NCI-H2196 (cell line): ENCODE data around the gene FLT4.
"Not testable (repeated sequence)": the region's sequence is repeated elsewhere in the genome, so short reads cannot be mapped to it uniquely, and the experiment has no call there.

ENCODE experiments used
- DNase-seq: peaks from one replicate; lab custom pipeline; 2025; ENCODE audit not compliant: unreplicated experiment; lab: John Stamatoyannopoulos, UW

FLT4 gene

DNA sequence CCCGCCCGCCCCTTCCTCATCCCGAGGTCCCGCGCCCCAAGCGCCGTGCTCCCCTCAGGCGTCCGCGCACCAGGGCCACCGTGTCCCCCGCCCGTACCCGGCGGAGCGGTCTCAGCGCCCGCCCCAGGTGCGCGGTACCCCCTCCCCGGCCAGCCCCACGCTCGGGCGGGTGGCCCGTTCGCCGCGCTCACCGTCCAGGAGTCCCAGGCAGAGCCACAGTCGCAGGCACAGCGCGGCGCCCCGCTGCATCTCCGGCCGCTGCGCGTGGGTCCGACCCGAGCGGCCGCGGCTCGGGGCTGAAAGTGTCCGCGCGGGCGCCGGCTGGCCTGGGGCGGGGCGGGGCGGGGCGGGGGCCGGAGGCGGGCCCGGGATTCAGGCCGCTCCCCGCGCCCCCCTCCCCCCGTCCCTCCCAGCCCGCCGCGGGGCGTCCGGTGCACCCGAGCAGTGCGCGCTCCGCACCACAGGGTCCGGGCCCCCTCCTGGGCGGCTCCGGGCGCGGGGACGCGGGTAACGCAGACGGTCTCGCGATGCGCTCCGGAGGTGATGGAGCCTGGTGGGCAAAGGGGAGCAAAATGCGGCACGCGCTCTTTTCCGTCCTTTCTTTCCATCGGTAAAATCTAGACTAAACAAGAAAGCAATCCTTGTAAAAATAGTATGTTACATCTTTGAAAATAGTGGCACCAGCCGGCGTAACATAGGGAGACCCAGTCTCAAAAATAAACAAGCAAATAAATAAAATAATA lies at the start of gene FLT4:
Gene FLT4, minus strand, starts transcription at position 304 of the 743 bp plus-strand sequence. Its CDS starts 55 bp downstream, at position 249.
- DNase-seq, result no peak

DNA sequence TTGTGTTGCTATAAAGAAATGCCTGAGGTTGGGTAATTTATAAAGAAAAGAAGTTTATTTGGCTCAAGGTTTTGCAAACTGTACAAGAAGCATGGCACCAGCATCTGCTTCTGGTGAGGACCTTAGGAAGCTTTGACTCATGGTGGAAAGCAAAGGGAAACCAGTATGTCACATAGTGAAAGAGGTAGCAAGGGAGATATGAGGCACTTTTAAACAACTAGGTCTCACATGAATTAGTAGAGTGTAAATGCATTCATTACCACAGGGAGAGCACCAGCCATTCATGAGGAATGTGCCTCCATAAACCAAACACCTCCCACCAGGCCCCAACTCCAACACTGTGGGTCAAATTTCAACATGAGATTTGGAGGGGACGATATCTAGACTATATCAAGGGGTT lies 49.6 kb upstream of the FLT4 start:
- no peak for DNase-seq

DNA sequence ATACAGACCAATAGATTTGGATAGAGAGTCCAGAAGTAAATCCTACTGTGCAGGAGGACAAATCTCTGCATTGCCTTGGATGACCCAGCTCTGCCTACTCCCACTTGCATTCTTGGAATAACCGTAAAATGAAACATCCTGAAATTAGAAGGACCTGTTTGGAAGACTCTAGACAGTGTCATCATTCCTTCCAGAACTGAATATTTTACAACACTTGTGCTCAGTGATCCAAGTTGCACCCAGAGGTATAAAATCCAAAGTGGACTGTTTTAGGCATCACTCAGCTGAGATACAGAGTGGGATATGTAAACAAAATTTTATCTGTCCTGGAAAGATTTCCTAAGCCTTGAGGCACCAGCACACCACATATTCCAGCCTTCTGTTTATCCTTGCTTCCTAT lies 46.7 kb upstream of the FLT4 start:
- DNase-seq, result no peak

DNA sequence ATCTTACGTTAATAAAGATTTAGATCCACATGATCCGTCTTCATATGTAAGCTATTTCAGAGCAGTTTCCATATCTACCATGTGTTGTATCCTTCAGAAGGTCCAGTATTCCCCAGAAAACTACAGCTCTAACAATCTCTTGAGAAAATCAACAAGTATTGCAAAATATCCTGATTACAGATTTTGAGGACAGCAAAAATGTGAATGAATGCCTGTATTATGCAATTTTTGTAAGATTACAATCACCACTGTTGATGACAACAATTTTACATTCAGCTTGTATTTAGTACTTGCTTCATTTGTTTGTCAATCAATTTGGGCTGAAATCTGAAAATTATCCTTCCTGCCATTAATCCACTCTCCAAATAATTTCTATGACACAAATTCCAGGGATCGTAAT lies 43.0 kb upstream of the FLT4 start:
- no peak for DNase-seq

DNA sequence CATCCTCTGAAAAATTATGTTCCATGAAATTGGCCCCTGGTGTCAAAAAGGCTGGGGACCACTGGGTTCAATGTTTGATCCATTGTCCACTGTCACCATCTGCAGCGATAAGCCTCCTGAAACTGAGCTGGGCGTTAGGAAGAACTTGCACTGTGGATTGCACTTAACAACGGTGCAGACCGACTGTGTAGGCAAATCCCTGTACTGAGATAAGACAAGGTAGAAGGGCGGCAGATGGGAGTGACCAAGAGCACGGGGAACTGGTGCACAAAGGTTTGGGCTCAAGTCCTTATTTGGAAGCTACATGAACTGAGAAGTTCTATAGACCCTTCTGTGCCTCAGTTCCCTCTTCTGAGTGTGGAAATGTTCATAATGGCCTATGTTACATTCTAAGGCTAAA lies 41.6 kb upstream of the FLT4 start:
- DNase-seq, result no peak

DNA sequence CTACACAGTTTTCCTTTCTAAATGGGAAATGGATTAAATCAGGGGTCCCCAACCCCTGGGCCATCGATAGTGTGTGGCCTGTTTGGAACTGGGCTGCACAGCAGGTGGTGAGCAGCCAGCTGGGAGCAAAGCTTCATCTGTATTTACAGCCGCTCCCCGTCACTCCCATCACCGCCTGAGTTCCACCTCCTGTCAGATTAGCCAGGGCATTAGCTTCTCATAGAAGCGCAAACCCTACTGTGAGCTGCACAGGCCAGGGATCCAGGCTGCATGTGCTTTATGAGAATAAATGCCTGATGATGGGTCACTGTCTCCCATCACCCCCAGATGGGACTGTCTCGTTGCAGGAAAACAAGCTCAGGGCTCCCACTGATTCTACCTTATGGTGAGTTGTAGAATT lies 41.2 kb upstream of the FLT4 start:
- DNase-seq, result no peak

DNA sequence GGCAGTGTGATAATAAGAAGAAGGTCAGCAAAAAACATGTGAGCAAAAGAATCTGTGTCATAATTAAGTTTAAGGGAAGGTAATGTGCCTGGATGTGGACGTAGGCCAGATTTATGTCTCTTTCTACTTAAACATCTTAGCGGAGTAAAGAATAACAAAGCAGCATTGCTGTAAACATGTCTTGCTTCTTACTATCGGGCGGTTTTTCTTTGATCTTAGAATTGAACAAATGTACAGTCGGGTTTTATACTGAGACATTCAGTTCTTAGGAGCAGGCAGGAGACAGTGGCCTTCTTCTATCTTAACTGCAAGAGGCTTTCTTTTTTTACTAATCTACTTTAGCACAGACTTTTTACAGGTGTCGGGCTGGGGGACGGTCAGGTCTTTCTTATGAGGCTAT lies 40.4 kb upstream of the FLT4 start:
- DNase-seq, result no peak

DNA sequence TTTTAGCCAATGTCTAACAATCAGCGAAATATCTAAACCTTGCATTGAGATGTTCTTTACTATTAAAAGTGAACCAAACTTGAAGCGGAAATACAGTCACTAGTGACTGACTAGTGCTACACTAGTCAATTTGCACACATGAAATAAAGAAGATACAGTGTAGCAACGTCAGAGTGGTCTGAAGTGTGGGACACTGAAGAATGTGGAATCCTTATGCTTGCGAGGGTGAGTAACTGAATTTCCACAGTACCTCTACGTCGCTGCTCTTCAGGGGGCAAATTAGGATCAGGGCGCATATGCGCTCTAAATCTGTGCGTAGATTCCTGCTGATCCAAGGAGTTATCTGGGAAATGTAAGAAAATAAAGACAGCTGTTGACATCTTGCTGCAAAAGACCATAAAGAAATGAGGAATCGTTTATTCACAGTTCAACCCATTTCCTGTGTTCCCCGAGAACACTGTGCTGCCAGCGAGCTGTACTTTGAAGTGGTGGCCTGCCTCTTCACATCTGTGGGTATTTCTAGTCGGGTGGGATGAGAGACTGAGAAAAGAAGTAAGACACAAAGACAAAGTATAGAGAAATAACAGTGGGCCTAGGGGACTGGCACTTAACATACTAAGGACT lies 39.8 kb upstream of the FLT4 start:
- DNase-seq, result no peak

DNA sequence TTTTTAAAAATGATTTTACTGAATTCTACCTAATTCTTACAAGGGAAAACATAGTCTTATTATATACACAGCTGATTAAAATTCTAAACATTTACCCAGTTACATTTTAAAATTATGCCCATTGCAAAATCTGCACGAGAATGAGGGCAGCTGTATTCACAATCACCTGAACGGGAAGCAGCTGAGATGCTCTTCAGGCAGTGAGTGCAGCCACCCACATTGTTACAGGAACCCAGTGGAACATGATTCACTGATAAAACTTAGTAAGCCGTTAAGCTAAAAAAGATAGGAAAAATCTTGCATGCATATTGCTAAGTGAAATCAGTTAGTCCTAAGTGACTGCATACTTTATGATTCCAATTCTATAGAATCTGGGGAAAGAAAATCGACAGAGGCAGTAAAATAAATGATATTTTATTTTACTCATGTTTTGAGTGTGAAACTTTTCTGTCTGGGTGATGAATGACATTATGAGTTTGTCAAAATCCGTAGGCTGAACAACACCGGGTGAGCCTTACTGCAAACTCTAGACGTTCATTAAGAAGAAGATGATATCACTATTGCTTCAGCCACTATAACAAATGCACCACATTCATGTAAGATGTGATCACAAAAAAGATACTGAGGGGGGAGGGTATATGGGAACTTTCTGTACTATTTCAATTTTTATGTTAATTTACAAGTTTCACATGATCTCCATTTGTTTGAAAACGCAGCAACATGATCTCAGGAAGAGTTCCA lies 39.1 kb upstream of the FLT4 start:
- DNase-seq, result no peak

DNA sequence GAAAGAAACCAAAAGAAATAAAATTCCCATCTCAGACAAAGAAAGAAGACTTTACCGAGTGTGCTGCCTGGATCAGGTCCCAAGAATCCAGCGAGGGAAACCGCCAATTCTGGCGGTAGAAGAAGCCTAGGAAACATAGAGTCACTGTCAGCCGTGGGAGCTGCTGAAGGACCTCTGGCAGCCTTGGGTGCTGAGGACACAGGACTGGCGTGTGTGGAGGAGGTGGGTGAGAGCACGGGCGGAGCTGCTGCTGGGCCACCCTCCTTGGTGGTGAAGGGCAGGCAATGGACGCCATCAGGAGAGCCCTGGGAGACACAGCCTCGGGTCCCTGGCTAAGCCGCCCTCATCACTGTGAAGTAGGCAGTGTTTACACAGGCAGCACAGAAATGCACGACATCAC lies 37.4 kb upstream of the FLT4 start:
- DNase-seq, result not testable (repeated sequence)

DNA sequence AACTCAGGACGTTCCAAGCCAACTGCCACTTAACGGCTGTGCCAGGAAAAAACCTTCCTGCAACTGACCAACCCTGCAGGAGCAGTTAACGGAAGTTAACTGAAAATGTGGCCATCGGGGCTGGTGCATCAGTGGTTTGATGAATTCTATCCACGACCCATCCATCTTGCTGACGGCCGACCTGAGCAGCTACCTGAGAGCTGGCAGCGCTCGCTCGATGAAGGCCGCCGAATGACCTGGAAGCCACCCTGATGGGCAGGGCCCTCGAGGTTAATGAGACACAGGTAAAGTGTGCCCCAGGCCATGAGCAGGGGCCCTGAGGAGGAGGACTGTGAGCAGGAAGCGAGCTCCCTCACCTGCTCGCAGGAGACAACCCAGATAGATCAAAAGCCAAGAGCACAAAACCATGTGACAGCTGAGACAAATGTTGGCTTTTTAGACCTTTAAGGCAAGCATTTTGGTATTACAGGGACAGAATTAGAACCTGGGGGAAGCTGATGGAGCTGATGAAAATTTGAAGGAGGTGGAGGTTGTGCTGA lies 35.3 kb upstream of the FLT4 start:
- DNase-seq, result no peak

DNA sequence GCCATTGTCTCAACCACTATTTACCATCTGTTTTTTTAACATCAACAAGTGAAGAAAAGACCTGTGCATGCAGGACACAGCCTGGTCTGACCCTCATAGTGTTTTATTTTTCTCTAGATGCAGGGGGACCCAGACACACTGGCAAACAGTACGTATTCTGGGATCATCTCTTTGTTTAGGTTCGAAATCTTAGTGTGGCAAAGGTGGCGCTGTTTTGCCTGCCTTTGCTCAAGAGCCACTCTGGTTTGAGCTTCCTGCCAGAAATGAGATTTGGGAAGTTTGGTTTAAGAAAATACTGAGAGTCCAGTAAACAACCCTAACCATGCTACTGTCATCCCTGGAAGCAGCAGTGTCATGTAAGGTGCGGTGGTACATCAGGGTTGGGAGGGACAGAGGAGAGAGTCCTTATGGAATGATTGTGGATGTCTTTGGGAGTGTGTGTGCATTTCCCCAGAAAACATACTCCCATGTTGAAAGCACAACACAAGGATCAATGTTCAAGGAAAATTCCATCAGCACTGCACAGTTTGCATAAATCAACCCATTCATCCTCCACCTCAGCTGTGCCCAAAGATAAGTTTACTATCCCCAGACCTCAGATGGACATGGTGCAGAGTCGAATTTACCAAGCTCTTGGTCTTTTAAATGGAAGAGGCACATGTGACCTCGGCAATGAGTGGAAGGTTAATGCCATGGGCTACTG lies 34.0 kb upstream of the FLT4 start:
- no peak for DNase-seq

DNA sequence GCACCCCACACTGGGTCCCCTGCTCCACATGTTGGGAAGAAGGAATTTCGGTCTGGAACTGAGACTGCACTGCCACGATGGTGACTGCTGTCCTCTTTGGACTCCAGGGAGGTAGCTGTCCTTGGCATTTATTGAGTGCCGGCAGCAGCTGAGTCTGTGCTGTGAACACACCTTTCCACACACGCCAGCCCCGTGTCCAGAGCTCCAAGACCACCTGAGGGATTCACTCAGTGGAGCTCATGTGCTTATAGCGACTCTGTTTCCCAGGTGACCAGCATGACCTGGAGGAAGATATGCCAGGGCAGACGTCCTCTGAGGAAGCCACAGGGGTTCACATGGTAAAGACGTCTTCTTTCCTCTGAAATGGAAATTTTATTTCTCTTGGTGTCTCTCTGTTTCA lies 33.2 kb upstream of the FLT4 start:
- no peak for DNase-seq

DNA sequence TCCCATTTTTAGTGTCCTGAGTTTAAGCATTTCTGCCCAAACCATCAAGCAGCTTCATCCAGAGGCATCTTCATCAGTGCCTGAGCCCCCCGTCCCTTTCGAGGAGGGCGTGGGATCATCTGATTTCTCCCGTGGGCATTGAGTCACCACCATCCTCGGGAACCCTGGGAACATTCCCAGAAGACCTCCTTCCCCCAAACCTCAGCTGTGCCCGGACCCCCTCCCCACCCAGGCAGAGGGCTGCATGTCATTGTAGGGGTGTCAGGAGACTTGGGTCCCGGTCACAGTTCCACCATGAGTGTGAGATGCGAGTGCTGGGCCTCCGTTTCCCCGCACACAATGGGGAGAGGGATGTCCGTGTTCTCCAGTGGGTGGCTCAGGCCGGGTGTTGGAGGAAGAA lies 32.6 kb upstream of the FLT4 start:
- DNase-seq, result not testable (repeated sequence)

DNA sequence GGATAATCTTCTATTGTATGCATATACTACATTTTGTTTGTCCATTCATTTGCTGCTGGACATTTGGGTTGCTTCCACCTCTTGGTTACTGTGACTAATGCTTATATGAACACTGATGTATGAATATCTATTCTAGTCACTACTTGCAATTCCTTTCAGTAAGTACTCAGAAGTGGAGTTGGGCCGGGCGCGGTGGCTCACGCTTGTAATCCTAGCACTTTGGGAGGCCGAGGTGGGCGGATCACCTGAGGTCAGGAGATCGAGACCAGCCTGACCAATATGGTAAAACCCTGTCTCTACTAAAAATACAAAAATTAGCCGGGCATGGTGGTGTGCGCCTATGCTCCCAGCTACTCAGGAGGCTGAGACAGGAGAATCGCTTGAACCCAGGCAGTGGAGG lies 28.9 kb upstream of the FLT4 start:
- not testable (repeated sequence) for DNase-seq

DNA sequence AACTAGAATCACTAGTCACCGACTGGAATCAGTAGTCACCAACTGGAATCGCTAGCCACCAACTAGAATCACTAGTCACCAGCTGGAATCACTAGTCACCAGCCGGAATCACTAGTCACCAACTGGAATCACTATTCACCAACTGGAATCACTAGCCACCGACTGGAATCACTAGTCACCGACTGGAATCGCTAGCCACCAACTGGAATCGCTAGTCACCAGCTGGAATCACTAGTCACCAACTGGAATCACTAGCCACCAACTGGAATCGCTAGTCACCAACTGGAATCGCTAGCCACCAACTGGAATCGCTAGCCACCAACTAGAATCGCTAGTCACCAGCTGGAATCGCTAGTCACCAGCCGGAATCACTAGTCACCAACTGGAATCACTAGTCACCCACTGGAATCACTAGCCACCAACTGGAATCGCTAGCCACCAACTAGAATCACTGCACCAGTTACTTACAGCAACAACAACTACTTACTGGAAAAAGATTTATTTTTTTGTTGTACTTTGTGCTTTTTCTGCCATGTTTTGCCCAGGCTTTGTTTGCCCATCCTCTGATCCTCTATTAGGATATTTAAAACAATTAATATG lies 25.7 kb upstream of the FLT4 start:
- DNase-seq, result no peak

DNA sequence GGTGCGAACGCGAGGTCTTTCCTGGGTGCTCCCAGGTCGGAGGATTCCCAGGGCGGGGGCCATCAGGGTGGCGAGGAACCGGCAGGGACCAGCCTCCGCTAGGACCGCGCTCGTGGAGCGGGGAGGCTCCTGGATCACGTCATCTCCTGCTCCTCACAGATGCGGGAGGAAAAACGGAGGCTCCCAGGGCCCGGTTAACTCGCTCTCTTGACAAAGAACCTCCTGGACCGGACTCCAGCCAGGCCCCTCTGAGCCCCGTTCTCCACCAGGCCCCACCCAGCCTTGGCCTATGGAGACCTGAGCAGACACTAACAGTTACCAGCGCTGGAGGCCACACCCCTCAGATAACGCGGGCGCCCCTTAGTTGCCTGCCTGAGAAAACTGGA lies 24.7 kb upstream of the FLT4 start:
- not testable (repeated sequence) for DNase-seq

DNA sequence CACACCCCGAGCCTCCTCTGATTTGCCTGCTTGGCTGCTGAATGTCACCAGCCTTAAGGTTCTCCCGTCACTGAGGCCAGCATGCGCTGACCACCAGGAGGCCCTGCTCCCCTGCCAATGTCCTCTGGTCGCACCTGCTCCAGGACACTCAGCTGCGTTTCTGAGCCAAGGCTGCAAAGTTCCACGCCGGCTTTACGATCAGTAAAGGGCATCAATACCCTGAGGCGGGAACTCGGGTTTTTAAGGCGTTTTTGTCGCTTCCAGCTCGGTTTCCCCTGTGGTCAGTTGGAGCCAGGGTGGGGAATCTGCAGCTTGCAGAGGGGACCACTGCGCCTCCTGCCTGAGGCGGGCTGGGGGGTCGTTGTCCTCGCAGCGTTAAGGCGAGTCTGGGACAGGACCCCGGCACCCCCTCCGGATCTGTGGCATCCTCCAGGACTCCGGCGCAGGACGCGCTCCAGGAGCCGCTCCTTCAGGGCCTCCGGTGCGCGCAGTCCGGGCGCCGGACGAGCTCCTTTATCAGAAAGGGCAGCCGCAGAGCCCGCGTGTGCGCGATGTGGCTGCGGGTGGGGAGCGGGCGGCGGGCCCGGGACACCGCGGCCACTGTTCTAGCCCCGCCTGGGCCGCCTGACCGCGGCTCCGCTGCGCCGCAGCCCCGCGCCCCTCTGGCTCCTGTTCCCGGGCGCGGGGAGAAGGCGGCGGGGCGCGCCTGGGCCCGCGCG lies 24.1 kb upstream of the FLT4 start:
- DNase-seq, result no peak

DNA sequence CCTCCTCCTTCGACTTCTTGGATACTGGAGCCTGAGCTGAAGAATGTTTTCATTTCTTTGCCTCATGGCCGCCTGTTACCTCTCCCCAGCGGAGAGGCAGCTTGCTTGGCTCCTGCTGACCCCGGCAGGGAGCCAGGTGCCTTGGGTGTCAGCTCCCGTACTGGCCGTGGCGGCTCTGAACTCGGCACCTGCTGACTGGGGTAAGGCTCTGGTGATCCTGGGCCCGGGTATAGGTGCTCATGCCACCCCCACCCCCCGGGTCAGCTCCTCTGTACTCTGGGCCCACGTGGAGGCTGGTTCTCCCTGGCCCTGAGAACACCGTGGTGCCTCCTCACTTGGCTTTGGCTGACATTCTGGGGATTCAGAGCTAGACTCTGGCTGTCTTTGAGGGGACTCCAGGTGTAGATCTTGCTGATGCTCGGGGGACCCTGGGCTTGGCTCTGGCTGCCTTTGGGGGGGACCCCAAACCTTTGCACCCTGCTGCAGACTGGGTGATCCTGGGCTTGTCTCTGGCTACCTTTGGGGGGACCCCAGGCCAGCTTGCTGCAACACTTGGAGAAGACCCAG lies 22.6 kb upstream of the FLT4 start:
- not testable (repeated sequence) for DNase-seq
